ENCODE results near the gene OLAH.
"Not testable (repeated sequence)": the region's sequence is repeated elsewhere in the genome, so short reads cannot be mapped to it uniquely, and the experiment has no call there.

The OLAH gene

GRCh38 chr10:15043674-15044073 lies at the start of gene OLAH:
OLAH (plus strand) TSS chr10:15043943; CDS start chr10:15047289, 3,346 bp downstream.
- no peak for DNase-seq (ENCODE audit: extremely low spot score, insufficient read length, low read depth)
- FAIRE-seq, result no peak

DNA sequence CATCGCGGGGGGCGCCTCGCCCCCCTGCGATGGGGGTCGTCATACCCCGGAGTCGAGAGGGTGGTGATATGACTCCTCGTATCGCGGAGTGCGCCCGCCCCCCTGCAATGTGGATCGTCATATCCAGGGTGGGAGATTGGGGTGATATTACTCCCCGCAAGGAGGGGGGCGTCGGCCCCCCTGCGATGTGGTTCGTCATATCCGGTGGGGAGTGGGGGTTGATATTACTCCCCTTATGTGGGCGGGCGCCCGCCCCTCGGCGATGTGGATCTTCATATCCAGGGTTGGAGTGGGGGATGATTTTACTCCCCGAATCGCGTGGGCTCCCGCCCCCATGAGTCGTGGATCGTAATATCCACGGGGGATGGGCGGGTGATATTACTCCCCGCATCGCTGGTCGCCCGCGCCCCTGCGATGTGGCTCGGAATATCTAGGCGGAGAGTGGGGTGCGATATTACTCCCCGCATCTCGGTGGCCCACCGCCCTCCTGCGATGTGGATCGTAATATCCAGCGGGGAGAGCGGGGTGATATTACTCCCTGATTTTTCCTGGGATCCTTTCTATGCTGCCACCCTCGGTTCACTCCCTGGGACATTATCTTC lies 47.7 kb upstream of the OLAH start:
- DNase-seq (ENCODE audit: extremely low spot score, insufficient read length, low read depth), result no peak

GRCh38 chr10:15013530-15013929 lies 30.2 kb upstream of the OLAH start:
- not testable (repeated sequence) for DNase-seq (ENCODE audit: extremely low spot score, insufficient read length, low read depth); FAIRE-seq

More for the DNA sequence above, 47.7 kb upstream of the OLAH start:
- FAIRE-seq, result no peak

DNA sequence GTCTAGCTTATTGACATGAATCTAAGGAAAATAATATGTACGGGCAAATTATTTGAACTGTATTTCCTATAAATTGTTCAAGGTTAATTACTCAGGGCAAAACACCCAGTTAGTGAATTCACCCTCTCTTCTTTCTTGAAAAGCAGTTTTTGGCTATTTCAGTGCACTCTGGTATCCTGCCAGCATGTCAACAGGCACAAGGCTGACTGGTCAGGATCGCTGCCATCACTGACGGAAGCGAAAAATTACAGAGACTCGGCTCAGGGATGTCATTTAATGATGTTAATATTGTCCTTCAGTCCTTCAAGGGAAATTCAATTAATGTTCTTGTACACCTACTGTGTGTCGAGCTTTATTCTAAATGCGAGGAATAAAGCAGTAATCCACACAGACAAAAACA lies 28.3 kb upstream of the OLAH start:
- FAIRE-seq, result no peak
- no peak for DNase-seq (ENCODE audit: extremely low spot score, insufficient read length, low read depth)

DNA sequence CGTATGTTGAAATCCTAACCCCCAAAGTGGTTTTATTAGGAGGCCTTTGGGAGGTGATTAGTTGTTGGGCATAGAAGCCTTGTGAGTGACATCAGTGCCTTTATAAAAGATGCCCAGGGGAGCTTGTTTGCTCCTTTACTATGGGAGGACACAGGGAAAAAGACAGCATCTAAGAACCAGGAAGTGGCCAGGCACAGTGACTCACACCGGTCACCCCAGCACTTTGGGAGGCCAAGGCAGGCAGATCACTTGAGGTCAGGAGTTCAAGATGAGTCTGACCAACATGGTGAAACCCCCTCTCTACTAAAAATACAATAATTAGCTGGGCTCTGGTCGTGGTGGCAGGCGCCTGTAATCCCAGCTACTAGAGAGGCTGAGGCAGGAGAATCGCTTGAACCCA lies 22.8 kb upstream of the OLAH start:
- DNase-seq (ENCODE audit: extremely low spot score, insufficient read length, low read depth); FAIRE-seq: not testable (repeated sequence)

DNA sequence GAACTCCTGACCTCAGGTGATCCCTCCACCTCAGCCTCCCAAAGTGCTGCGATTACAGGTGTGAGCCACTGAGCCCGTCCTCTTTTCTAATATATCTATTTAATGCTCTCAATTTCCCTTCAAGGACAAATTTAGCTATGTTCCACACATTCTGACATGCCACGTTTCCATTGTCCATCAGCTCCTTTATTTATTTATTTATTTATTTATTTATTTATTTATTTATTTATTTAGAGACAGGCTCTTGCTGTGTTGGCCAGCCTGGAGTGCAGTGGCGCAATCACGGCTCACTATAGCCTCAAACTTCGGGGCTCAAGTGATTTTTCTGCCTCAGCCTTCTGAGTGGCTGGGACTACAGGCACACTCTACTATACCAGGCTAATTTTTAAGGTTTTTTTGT lies 20.7 kb upstream of the OLAH start:
- not testable (repeated sequence) for FAIRE-seq

DNA sequence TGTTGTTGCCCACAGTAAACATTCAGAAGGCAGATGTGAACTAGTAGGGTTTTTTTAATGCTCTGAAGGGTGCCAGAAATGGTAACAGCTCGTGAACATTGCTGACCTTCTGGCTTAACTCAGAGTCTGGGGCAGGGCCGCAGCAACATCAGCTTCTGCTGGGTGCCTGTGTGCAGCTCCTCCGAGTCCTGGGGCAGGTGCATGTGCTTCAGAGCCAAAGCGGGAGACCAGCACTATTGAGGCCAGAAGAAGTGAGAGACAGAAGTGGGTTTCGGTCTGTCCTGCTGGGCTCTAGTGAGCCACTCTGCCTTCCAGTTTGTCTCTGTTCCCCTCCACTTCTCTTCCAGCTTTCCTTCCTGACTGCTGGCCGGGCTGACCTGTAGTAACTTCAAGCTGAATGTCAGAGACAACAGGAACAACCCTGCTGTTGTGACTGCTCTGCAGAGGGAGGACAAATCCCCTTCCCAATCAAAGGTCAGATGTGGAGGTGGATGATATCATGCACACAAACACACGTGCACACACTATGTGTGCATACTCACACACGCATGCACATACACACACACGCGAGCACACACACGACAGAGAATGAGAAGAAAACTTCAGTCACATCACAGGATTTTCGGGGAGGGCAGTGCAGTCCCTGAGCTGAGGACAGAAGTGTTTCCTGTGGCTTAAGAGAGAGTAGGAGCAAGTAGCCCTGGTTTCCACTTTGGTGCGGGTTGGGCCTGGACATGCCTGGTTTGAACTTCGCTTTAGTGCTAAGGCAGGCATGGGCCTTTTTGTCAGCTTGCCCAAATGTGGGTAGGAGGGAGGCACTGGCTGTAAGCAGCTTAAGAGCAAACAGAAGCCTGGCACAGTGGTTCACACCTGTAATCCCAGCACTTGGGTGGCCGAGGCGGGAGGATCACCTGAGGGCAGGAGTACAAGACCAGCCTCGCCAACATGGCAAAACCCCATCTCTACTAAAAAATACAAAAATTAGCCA lies 19.4 kb upstream of the OLAH start:
- DNase-seq (ENCODE audit: extremely low spot score, insufficient read length, low read depth), result not testable (repeated sequence)
- FAIRE-seq, result peak; percentile 52

More for the DNA sequence above, 20.7 kb upstream of the OLAH start:
- not testable (repeated sequence) for DNase-seq (ENCODE audit: extremely low spot score, insufficient read length, low read depth)

DNA sequence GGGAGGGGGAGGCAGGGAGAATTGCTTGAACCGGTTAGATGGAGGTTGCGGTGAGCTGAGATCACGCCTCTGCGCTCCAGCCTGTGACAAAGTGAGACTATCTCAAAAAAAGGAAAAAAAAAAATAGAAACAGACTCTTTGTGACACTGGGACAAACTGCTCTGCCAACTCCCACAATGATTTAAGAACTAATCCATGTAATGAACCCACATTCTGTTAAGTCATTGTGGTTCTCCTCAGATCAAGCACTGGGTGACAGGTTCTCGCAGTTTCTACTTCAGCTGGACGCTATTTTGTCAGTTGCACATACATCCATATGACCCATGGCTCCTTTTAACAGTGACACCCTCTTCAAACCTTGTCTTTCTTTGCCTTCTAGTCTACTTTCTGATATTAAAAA lies 18.7 kb upstream of the OLAH start:
- not testable (repeated sequence) for DNase-seq (ENCODE audit: extremely low spot score, insufficient read length, low read depth); FAIRE-seq

GRCh38 chr10:15027741-15028140 lies 16.0 kb upstream of the OLAH start:
- DNase-seq (ENCODE audit: extremely low spot score, insufficient read length, low read depth) (no peak), FAIRE-seq (no peak)

- FAIRE-seq, result no peak
These were observed 8.1 kb upstream of the OLAH start for GRCh38 chr10:15035385-15036301.

DNA sequence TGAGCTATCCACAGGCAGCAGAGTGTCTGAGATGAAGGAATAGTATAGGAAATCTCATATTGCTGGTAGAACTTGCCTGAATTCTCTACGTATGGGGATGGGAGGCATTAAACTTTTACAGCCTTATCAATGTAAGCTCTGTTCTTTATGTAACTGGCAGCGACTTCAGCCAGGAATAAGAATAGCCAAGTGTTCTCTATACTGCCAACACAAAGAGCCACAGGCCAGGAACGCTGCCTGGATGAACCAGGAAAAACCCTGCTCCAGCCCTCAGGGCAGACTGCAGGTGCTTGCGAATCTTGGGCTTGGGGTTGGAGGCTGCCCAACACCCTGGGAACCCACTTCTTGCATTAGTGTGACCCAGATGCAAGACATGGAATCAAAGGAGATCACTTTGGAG lies 6.1 kb upstream of the OLAH start:
- DNase-seq (ENCODE audit: extremely low spot score, insufficient read length, low read depth) (no peak), FAIRE-seq (no peak)

More at GRCh38 chr10:15035385-15036301, 8.1 kb upstream of the OLAH start:
- DNase-seq (ENCODE audit: extremely low spot score, insufficient read length, low read depth), result no peak

DNA sequence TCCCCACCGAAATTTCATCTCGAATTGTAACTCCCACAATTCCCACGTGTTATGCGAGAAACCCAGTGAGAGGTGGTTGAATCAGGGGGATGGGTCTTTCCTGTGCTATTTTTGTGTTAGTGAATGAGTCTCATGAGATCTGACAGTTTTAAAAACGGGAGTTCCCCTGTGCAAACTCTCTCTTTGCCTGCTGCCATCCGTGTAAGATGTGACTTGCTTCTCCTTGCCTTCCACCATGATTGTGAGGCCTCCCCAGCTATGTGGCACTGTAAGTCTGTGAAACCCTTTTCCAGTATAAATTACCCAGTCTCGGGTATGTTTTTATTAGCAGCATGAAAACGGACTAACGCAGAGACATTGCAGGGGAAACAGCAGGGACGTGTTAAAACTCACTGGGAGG lies 5.3 kb upstream of the OLAH start:
- FAIRE-seq (no peak), DNase-seq (ENCODE audit: extremely low spot score, insufficient read length, low read depth) (no peak)

DNA sequence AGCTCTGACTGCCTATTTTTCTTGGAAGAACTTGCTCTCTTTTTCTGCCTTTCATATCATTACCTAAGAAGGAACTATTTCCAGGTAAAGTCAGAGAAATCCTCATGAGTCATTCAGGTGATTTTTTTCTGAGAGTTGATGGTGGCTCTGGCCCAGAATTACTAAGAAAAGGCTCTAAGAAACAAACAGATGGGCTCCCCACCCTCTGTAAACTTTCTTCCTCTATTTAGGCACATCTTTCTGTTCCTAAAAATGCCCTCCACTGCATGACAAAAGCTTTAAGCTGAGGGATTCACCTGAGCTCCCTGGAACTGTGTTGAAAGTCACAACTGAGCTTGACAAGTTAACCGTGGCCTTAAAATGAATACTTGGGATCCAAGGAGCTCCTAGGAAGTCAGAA lies 1.6 kb downstream of the OLAH start:
- no peak for FAIRE-seq
- DNase-seq (ENCODE audit: extremely low spot score, insufficient read length, low read depth), result no peak

DNA sequence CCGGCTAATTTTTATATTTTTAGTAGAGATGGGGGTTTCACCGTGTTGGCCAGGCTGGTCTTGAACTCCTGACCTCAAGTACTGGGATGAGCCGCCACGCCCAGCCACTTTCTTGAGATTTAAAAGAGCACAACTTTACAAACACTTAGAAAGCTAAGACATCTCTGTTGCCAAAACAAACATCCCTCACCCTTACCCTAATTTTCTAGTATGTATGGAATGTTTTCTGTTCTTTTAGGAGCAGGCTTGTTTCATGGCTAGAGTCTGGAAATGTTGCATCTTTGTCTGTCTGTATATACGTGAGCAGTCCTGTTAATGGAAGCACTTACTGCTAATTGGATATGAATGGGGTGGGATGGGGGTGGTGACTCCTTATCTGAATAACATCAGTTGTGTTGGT lies 2.9 kb downstream of the OLAH start:
- DNase-seq (ENCODE audit: extremely low spot score, insufficient read length, low read depth) (no peak), FAIRE-seq (no peak)

DNA sequence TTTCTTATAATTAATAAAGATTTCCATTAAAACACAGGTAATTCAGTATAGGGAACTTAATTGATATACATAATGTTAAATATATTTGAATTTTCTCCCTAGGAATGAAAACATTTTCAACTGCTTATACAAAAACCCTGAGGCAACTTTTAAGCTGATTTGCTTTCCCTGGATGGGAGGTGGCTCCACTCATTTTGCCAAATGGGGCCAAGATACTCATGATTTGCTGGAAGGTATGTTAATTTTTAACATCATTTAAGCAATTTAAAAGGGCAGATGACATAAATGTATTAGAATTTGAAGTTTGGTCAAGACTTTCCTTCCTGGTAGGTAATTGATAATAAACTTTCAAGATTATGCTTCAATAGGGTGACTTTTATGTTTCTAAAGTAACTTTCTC lies 5.8 kb downstream of the OLAH start:
- no peak for FAIRE-seq
- DNase-seq (ENCODE audit: extremely low spot score, insufficient read length, low read depth), result no peak

DNA sequence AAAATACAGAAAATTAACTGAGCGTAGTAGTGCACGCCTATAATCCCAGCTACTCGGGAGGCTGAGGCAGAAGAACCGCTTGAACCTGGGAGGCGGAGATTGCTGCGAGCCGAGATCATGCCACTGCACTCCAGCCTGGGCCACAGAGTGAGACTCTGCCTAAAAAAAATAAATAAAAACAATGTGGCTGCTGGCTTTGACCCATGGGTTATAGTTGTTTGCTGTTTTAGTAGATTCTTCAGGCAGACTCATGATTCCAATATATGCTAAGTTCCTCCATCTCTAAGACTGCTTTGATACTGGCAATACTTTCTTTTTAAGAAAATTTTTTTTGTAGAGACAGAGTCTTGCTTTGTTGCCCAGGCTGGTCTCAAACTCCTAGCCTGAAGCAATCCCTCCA lies 8.4 kb downstream of the OLAH start:
- DNase-seq (ENCODE audit: extremely low spot score, insufficient read length, low read depth) (no peak), FAIRE-seq (no peak)

DNA sequence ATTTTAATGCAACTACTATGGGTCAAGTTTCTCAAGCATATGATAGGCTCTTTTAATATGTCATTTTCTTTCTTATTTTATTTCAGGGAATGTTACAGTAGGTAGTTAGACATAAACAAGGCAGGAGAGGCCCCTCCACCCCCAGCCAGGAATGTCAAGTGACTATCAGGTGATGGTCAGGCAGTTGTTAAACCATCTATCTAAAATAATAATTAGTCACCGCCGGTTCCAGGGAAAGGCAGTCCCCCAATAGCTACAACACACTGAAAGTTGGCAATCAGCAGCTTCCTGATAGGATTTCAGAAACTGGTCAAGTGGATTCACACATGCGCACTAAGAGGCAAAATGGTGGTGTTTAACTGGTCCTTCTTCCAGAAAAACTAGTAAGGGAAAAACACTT lies 9.3 kb downstream of the OLAH start:
- no peak for DNase-seq (ENCODE audit: extremely low spot score, insufficient read length, low read depth)
- no peak for FAIRE-seq

- FAIRE-seq (no peak), DNase-seq (ENCODE audit: extremely low spot score, insufficient read length, low read depth) (no peak)
These were observed 14.9 kb downstream of the OLAH start for GRCh38 chr10:15058689-15059088.

DNA sequence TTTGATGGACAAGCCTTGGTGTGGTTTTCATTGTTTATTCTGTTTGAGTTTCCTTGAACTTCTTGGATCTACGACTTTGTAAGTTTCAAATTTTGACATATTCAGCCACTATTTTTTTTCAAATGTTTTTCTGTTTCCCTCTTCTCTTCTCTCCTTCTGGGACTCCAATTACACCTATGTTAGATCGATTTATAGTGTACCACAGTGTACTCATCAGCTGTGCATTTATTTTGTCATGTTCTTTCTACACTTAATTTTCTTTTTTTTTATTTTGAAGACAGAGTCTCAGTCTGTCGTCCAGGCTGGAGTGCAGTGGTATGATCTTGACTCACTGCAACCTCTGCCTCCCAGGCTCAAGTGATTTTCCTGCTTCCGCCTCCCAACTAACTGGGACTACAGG lies 16.2 kb downstream of the OLAH start:
- DNase-seq (ENCODE audit: extremely low spot score, insufficient read length, low read depth), result no peak
- FAIRE-seq, result no peak

- DNase-seq (ENCODE audit: extremely low spot score, insufficient read length, low read depth) (no peak), FAIRE-seq (no peak)
These were observed 16.9 kb downstream of the OLAH start for GRCh38 chr10:15060638-15061037.

All from GM18507 (cell line).